SK-N-MC (cell line): Measurements from ENCODE around the gene CCDC154.

ENCODE experiments used
- EZH2 ChIP-seq: fragments of 200-600 bp; sonication (generic); IDR thresholded peaks from one replicate; pipeline ENCODE4 v1.6.1; 2017; ENCODE audit warnings: antibody characterized with exemption
- POLR2AphosphoS5 ChIP-seq: IDR thresholded peaks from 2 replicates; pipeline ENCODE4 v1.6.1; 2012; ENCODE audit warnings: mild to moderate bottlenecking, low read depth, low read length, borderline replicate concordance

DNA sequence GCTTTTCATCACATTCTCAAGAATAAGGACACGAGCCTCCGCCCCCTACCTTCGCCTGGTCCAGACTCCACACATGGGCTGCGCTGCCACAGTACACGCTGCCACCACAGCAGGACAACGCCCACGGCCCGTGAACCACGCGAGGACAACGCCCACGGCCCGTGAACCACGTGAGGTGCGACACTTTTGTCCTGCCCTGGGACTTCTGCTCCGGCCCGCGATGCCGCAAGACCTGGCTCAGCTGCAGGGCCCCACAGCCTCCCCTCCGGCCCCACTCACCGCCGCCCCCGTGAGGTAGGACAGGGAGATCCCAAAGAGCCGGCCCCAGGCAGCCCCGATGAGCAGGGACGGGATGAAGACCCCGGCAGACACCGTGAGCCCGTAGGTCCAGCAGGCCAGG lies 5.9 kb upstream of the CCDC154 start:
- TF ChIP-seq EZH2 (no peak), POLR2AphosphoS5 (no peak)
